CD4-positive, alpha-beta T cell treated with Interleukin-6 for 4 hours (primary cell): ENCODE results near the gene ARHGAP8.
"Not testable (repeated sequence)": the region's sequence is repeated elsewhere in the genome, so short reads cannot be mapped to it uniquely, and the experiment has no call there.

Source experiments
- DNase-seq: peaks from one replicate; pipeline ENCODE4 v3.0.0-alpha.2; 2020; ENCODE audit warnings: mixed read lengths

ARHGAP8 gene

GRCh38 chr22:44727148-44727547, 25.2 kb upstream of the ARHGAP8 start:
- DNase-seq = no peak

- no peak for DNase-seq
Observed at GRCh38 chr22:44727709-44728108, 24.7 kb upstream of the ARHGAP8 start.

- DNase-seq = no peak
Observed at GRCh38 chr22:44728761-44729324, 23.5 kb upstream of the ARHGAP8 start.

GRCh38 chr22:44729391-44730021, 22.9 kb upstream of the ARHGAP8 start:
- DNase-seq = peak; percentile 17

GRCh38 chr22:44730022-44730393, 22.4 kb upstream of the ARHGAP8 start:
- no peak for DNase-seq

- no peak for DNase-seq
Observed at GRCh38 chr22:44730490-44731356, 21.7 kb upstream of the ARHGAP8 start.

GRCh38 chr22:44731357-44731970, 20.9 kb upstream of the ARHGAP8 start:
- no peak for DNase-seq

- no peak for DNase-seq
Observed at GRCh38 chr22:44732017-44732561, 20.3 kb upstream of the ARHGAP8 start.

GRCh38 chr22:44732661-44733060, 19.7 kb upstream of the ARHGAP8 start:
- no peak for DNase-seq

- DNase-seq = no peak
Observed at GRCh38 chr22:44733426-44734106, 18.8 kb upstream of the ARHGAP8 start.

GRCh38 chr22:44734278-44734677, 18.1 kb upstream of the ARHGAP8 start:
- DNase-seq = no peak

GRCh38 chr22:44734801-44735517, 17.4 kb upstream of the ARHGAP8 start:
- DNase-seq = no peak

GRCh38 chr22:44735518-44736428, 16.6 kb upstream of the ARHGAP8 start:
- peak; percentile 86 for DNase-seq

GRCh38 chr22:44736581-44737405, 15.6 kb upstream of the ARHGAP8 start:
- DNase-seq = no peak

GRCh38 chr22:44737406-44738346, 14.7 kb upstream of the ARHGAP8 start:
- DNase-seq = no peak

- no peak for DNase-seq
Observed at GRCh38 chr22:44738347-44738715, 14.0 kb upstream of the ARHGAP8 start.

GRCh38 chr22:44739024-44739423, 13.4 kb upstream of the ARHGAP8 start:
- no peak for DNase-seq

GRCh38 chr22:44739666-44740065, 12.7 kb upstream of the ARHGAP8 start:
- not testable (repeated sequence) for DNase-seq

- no peak for DNase-seq
Observed at GRCh38 chr22:44740307-44740706, 12.1 kb upstream of the ARHGAP8 start.
